ENCODE measurements around the gene ARHGAP19.
A peak's percentile ranks its signal among the peaks of the same experiment; 100 is the strongest.

DNA sequence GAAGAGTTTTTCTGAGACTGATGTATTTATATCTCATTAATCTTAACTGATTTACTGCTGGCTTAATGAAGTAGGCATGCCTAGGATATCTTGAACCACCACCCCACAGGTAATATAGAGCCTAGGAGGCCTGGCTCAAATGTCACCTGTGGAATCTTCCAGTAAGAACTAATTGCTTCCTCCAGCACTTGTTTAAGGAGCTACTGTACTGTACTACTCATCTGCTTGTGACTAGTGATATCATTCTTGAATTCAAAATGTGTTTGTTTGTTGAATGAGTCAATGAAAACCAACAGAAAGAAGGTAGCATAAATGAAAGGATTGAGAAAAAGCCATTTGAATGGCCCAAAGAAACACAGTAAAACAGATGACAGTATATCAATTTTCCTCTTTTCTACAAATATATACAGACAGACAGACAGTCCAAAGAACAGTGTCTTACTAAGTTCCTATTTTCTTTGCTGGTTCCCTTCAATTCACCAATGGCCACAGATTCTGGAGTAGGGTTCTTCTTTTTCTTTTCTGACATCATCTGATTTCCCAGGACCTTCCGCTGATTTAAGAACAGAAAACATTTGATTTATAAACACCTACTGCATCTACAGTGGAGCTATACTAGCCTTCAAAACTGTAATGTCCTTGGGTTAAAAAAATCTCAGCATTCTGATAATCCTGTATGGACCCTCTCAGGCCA, 63.0 kb downstream of the ARHGAP19 start:
- TF ChIP-seq OSR2 (tag by site-specific recombination; IDR thresholded peaks at IDR 0.05) (peak; percentile 35; the same call in 1 of the 2 replicates), MZF1 (tag by site-specific recombination; IDR thresholded peaks at IDR 0.05; ENCODE audit: borderline replicate concordance) (no peak), ZNF658 (tag by site-specific recombination; IDR thresholded peaks at IDR 0.05) (no peak), EGR2 (tag by site-specific recombination; IDR thresholded peaks at IDR 0.05; ENCODE audit: low read depth) (no peak), ZNF214 (tag by site-specific recombination; IDR thresholded peaks at IDR 0.05; ENCODE audit: borderline replicate concordance) (no peak), ZBTB17 (tag by site-specific recombination; IDR thresholded peaks at IDR 0.05) (no peak), ZNF274 (IDR thresholded peaks at IDR 0.05; ENCODE audit: low read length) (no peak), ZNF274 (tag by site-specific recombination; IDR thresholded peaks at IDR 0.05; ENCODE audit: borderline replicate concordance) (no peak), ZNF426 (tag by site-specific recombination; IDR thresholded peaks at IDR 0.05) (no peak)
- TF ChIP-seq, protein P1, sequence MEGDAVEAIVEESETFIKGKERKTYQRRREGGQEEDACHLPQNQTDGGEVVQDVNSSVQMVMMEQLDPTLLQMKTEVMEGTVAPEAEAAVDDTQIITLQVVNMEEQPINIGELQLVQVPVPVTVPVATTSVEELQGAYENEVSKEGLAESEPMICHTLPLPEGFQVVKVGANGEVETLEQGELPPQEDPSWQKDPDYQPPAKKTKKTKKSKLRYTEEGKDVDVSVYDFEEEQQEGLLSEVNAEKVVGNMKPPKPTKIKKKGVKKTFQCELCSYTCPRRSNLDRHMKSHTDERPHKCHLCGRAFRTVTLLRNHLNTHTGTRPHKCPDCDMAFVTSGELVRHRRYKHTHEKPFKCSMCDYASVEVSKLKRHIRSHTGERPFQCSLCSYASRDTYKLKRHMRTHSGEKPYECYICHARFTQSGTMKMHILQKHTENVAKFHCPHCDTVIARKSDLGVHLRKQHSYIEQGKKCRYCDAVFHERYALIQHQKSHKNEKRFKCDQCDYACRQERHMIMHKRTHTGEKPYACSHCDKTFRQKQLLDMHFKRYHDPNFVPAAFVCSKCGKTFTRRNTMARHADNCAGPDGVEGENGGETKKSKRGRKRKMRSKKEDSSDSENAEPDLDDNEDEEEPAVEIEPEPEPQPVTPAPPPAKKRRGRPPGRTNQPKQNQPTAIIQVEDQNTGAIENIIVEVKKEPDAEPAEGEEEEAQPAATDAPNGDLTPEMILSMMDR (tag by site-specific recombination; IDR thresholded peaks at IDR 0.05) = no peak
- TF ChIP-seq, protein P2, sequence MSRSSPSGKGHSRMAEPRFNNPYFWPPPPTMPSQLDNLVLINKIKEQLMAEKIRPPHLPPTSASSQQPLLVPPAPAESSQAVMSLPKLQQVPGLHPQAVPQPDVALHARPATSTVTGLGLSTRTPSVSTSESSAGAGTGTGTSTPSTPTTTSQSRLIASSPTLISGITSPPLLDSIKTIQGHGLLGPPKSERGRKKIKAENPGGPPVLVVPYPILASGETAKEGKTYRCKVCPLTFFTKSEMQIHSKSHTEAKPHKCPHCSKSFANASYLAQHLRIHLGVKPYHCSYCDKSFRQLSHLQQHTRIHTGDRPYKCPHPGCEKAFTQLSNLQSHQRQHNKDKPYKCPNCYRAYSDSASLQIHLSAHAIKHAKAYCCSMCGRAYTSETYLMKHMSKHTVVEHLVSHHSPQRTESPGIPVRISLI (tag by site-specific recombination; IDR thresholded peaks at IDR 0.05) = no peak
- TF ChIP-seq, protein P3, sequence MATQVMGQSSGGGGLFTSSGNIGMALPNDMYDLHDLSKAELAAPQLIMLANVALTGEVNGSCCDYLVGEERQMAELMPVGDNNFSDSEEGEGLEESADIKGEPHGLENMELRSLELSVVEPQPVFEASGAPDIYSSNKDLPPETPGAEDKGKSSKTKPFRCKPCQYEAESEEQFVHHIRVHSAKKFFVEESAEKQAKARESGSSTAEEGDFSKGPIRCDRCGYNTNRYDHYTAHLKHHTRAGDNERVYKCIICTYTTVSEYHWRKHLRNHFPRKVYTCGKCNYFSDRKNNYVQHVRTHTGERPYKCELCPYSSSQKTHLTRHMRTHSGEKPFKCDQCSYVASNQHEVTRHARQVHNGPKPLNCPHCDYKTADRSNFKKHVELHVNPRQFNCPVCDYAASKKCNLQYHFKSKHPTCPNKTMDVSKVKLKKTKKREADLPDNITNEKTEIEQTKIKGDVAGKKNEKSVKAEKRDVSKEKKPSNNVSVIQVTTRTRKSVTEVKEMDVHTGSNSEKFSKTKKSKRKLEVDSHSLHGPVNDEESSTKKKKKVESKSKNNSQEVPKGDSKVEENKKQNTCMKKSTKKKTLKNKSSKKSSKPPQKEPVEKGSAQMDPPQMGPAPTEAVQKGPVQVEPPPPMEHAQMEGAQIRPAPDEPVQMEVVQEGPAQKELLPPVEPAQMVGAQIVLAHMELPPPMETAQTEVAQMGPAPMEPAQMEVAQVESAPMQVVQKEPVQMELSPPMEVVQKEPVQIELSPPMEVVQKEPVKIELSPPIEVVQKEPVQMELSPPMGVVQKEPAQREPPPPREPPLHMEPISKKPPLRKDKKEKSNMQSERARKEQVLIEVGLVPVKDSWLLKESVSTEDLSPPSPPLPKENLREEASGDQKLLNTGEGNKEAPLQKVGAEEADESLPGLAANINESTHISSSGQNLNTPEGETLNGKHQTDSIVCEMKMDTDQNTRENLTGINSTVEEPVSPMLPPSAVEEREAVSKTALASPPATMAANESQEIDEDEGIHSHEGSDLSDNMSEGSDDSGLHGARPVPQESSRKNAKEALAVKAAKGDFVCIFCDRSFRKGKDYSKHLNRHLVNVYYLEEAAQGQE (tag by site-specific recombination; IDR thresholded peaks at IDR 0.05) = no peak
- TF ChIP-seq, protein P4, sequence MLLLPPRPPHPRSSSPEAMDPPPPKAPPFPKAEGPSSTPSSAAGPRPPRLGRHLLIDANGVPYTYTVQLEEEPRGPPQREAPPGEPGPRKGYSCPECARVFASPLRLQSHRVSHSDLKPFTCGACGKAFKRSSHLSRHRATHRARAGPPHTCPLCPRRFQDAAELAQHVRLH (tag by site-specific recombination; IDR thresholded peaks at IDR 0.05) = no peak
- TF ChIP-seq, protein P5, sequence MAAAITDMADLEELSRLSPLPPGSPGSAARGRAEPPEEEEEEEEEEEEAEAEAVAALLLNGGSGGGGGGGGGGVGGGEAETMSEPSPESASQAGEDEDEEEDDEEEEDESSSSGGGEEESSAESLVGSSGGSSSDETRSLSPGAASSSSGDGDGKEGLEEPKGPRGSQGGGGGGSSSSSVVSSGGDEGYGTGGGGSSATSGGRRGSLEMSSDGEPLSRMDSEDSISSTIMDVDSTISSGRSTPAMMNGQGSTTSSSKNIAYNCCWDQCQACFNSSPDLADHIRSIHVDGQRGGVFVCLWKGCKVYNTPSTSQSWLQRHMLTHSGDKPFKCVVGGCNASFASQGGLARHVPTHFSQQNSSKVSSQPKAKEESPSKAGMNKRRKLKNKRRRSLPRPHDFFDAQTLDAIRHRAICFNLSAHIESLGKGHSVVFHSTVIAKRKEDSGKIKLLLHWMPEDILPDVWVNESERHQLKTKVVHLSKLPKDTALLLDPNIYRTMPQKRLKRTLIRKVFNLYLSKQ (tag by site-specific recombination; IDR thresholded peaks at IDR 0.05; ENCODE audit: borderline replicate concordance) = no peak
